Erythroblast (primary cell): Measurements from ENCODE around the gene SAP30BP.

Experiments
- GATA1 ChIP-seq: IDR thresholded peaks from 2 replicates; pipeline ENCODE4 v1.6.1; 2011; ENCODE audit warnings: low read depth, mild to moderate bottlenecking, control low read depth, low read length, moderate library complexity
- POLR2A ChIP-seq: IDR thresholded peaks from 2 replicates; pipeline ENCODE4 v1.6.1; 2011; ENCODE audit warnings: mild to moderate bottlenecking, low read length

DNA sequence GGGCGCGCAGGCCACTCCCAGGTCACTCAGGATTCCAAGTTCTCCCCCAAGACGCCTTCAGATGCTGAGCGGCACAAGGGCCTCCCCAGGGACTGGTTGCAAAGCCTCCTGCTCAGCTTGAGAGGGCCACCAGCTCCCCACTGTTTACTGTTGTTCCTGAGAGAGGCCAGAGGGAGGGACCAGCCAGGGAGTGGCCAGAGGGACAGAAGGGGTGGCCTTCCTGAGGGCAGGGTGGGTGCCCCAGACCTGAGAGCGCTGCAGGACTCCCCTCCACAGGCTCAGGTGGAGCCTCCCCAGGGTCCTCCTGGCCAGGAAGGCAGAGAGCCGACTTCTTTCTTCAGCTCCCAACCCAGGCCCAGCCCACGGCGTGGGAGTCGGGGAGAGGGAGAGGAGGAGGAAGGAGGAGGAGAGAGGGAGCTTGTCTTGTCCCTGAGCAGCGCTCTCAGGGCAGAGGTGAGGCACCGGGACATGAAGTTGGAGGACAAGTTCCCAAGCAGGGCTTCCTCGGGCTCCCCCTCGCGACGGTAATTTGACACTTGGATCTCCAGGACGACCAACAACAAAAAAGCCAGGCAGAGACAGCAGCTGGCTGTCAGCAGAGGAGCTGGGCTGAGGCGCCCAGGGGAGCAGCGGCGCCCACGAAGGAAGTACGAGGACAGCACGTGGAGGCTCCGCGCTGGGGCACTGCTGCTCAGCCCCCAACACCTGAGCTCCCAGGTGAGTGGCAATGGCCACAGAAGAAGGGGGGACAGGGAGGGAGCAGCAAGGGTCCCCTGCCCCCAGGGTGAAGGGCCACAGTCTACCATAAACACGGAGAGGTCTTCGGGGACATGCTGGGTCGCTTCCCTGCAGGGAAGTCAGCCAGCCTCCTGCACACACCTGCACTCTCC is 33.4 kb upstream of the SAP30BP start:
- TF ChIP-seq POLR2A = peak; percentile 93
- no peak for TF ChIP-seq GATA1
